ENCODE results near the gene TRIM56. TPM values are rescaled to one million over a fixed set of nuclear protein-coding genes. Genes with fewer than 3 reads are reported as not detected.

Gene TRIM56
- total and polyA plus RNA-seq, 9 of the 15 experiments (the other 6 are each of a cell fraction or from before 2014, with no cell fraction given) = 2.0 to 29.7 (median 11.6) TPM

DNA sequence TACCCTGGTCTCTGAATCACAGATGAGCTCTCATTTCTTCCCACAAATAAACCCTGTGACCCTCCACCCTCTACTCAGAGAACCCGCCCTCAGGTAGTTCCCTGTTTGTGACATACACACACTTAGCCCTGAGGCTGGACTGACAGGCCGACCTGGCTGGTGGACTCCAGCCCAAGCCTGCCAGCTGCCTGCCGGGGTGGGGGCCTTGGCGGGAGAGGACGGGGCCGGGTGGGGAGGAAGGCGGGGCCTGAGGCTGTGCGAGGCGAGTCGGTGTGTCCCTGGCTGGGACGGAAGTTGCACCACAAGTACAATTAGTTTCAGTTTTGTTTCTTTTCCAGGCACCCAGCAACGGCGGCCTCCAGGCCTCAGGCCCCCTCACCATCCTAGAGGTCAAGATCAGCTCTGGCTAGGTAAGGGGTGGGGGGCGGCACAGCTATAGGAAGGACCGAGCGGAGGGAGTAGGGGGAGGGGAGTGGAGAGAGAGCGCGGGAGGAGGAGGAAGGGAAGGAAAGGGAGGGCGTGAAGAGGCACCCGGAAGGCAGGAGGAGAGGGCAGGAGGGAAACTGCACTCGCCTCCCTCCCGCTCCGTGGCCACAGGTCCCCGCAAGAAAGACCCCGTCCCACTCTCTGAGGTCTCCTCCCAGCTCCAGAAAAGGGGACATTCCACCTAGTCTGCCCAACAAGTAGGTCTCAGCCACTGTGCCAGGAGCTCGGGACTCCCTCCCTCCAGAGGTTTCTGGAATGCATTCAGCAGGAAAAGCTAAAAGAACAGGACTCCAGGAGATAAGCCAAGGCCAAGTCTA, at the start of gene TRIM56 (continued):
- TF ChIP-seq, protein P1, sequence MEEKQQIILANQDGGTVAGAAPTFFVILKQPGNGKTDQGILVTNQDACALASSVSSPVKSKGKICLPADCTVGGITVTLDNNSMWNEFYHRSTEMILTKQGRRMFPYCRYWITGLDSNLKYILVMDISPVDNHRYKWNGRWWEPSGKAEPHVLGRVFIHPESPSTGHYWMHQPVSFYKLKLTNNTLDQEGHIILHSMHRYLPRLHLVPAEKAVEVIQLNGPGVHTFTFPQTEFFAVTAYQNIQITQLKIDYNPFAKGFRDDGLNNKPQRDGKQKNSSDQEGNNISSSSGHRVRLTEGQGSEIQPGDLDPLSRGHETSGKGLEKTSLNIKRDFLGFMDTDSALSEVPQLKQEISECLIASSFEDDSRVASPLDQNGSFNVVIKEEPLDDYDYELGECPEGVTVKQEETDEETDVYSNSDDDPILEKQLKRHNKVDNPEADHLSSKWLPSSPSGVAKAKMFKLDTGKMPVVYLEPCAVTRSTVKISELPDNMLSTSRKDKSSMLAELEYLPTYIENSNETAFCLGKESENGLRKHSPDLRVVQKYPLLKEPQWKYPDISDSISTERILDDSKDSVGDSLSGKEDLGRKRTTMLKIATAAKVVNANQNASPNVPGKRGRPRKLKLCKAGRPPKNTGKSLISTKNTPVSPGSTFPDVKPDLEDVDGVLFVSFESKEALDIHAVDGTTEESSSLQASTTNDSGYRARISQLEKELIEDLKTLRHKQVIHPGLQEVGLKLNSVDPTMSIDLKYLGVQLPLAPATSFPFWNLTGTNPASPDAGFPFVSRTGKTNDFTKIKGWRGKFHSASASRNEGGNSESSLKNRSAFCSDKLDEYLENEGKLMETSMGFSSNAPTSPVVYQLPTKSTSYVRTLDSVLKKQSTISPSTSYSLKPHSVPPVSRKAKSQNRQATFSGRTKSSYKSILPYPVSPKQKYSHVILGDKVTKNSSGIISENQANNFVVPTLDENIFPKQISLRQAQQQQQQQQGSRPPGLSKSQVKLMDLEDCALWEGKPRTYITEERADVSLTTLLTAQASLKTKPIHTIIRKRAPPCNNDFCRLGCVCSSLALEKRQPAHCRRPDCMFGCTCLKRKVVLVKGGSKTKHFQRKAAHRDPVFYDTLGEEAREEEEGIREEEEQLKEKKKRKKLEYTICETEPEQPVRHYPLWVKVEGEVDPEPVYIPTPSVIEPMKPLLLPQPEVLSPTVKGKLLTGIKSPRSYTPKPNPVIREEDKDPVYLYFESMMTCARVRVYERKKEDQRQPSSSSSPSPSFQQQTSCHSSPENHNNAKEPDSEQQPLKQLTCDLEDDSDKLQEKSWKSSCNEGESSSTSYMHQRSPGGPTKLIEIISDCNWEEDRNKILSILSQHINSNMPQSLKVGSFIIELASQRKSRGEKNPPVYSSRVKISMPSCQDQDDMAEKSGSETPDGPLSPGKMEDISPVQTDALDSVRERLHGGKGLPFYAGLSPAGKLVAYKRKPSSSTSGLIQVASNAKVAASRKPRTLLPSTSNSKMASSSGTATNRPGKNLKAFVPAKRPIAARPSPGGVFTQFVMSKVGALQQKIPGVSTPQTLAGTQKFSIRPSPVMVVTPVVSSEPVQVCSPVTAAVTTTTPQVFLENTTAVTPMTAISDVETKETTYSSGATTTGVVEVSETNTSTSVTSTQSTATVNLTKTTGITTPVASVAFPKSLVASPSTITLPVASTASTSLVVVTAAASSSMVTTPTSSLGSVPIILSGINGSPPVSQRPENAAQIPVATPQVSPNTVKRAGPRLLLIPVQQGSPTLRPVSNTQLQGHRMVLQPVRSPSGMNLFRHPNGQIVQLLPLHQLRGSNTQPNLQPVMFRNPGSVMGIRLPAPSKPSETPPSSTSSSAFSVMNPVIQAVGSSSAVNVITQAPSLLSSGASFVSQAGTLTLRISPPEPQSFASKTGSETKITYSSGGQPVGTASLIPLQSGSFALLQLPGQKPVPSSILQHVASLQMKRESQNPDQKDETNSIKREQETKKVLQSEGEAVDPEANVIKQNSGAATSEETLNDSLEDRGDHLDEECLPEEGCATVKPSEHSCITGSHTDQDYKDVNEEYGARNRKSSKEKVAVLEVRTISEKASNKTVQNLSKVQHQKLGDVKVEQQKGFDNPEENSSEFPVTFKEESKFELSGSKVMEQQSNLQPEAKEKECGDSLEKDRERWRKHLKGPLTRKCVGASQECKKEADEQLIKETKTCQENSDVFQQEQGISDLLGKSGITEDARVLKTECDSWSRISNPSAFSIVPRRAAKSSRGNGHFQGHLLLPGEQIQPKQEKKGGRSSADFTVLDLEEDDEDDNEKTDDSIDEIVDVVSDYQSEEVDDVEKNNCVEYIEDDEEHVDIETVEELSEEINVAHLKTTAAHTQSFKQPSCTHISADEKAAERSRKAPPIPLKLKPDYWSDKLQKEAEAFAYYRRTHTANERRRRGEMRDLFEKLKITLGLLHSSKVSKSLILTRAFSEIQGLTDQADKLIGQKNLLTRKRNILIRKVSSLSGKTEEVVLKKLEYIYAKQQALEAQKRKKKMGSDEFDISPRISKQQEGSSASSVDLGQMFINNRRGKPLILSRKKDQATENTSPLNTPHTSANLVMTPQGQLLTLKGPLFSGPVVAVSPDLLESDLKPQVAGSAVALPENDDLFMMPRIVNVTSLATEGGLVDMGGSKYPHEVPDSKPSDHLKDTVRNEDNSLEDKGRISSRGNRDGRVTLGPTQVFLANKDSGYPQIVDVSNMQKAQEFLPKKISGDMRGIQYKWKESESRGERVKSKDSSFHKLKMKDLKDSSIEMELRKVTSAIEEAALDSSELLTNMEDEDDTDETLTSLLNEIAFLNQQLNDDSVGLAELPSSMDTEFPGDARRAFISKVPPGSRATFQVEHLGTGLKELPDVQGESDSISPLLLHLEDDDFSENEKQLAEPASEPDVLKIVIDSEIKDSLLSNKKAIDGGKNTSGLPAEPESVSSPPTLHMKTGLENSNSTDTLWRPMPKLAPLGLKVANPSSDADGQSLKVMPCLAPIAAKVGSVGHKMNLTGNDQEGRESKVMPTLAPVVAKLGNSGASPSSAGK (IDR thresholded peaks at IDR 0.05) = peak; percentile 82
- TF ChIP-seq, protein P2, sequence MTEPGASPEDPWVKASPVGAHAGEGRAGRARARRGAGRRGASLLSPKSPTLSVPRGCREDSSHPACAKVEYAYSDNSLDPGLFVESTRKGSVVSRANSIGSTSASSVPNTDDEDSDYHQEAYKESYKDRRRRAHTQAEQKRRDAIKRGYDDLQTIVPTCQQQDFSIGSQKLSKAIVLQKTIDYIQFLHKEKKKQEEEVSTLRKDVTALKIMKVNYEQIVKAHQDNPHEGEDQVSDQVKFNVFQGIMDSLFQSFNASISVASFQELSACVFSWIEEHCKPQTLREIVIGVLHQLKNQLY (CRISPR knock-in tag; conservative IDR thresholded peaks at IDR 0.05) = no peak
- TF ChIP-seq MYC (IDR thresholded peaks at IDR 0.05; ENCODE audit: low read depth, low read length) = peak; percentile 61
- TF ChIP-seq MYC (CRISPR knock-in tag; IDR thresholded peaks at IDR 0.05; ENCODE audit: borderline replicate concordance, low read depth) = no peak; the same call in 1 of the 2 replicates
- peak; percentile 89 for TF ChIP-seq EP400 (IDR thresholded peaks at IDR 0.05)
- TF ChIP-seq POLR2A (conservative IDR thresholded peaks at IDR 0.05) = peak; percentile 90
- peak in 1 of 2 experiments; percentile 94; a peak in 2 of 4 replicates for TF ChIP-seq HDAC1 (IDR thresholded peaks at IDR 0.05)
- TF ChIP-seq ELF1 (tag; IDR thresholded peaks at IDR 0.05) = peak; percentile 88
- TF ChIP-seq ZNF766 (CRISPR knock-in tag; conservative IDR thresholded peaks at IDR 0.05) = peak; percentile 79
- peak; percentile 81 for TF ChIP-seq POLR2H (tag; IDR thresholded peaks at IDR 0.05; ENCODE audit: low read depth)
- TF ChIP-seq, protein P3, sequence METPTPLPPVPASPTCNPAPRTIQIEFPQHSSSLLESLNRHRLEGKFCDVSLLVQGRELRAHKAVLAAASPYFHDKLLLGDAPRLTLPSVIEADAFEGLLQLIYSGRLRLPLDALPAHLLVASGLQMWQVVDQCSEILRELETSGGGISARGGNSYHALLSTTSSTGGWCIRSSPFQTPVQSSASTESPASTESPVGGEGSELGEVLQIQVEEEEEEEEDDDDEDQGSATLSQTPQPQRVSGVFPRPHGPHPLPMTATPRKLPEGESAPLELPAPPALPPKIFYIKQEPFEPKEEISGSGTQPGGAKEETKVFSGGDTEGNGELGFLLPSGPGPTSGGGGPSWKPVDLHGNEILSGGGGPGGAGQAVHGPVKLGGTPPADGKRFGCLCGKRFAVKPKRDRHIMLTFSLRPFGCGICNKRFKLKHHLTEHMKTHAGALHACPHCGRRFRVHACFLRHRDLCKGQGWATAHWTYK (CRISPR knock-in tag; IDR thresholded peaks at IDR 0.05) = 0 out of 2 replicates have a peak, but pooled peaks have one; percentile 73
- TF ChIP-seq, protein P4, sequence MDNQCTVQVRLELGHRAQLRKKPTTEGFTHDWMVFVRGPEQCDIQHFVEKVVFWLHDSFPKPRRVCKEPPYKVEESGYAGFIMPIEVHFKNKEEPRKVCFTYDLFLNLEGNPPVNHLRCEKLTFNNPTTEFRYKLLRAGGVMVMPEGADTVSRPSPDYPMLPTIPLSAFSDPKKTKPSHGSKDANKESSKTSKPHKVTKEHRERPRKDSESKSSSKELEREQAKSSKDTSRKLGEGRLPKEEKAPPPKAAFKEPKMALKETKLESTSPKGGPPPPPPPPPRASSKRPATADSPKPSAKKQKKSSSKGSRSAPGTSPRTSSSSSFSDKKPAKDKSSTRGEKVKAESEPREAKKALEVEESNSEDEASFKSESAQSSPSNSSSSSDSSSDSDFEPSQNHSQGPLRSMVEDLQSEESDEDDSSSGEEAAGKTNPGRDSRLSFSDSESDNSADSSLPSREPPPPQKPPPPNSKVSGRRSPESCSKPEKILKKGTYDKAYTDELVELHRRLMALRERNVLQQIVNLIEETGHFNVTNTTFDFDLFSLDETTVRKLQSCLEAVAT (IDR thresholded peaks at IDR 0.05) = peak; percentile 49 to 56; a peak in 2 of 4 replicates

Measured in K562 (cell line).